Endothelial cell of umbilical vein (primary cell): ENCODE data around the gene S1PR4.

Experiments
- CTCF ChIP-seq, 2 donors: IDR thresholded peaks; 1 replicate in 1 of 2; 2 replicates in 1 of 2; pipeline ENCODE4 v1.5.1; 2011; ENCODE audit warnings: low read length in 2 of 2, mild to moderate bottlenecking in 2 of 2, moderate library complexity in 2 of 2, control low read depth in 1 of 2, inconsistent platforms in 1 of 2, low read depth in 1 of 2; ENCODE audit not compliant: insufficient read depth in 1 of 2; ENCODE audit errors: extremely low read depth in 1 of 2
- EZH2 ChIP-seq: IDR thresholded peaks from 2 replicates; pipeline ENCODE4 v1.6.1; 2012; ENCODE audit warnings: borderline replicate concordance, low read depth, mild to moderate bottlenecking, moderate library complexity, low read length, inconsistent platforms; ENCODE audit not compliant: severe bottlenecking
- JUN ChIP-seq: IDR thresholded peaks from 2 replicates; pipeline ENCODE4 v1.6.1; 2011; ENCODE audit warnings: borderline replicate concordance, low read depth; ENCODE audit not compliant: insufficient read length, insufficient read depth
- MAX ChIP-seq: IDR thresholded peaks from 2 replicates; pipeline ENCODE4 v1.6.1; 2011; ENCODE audit not compliant: insufficient read depth, insufficient read length
- POLR2AphosphoS5 ChIP-seq: IDR thresholded peaks from 2 replicates; pipeline ENCODE4 v1.6.1; 2012; ENCODE audit warnings: low read depth, mild to moderate bottlenecking, control low read depth, low read length, moderate library complexity; ENCODE audit not compliant: insufficient read depth

- TF ChIP-seq CTCF (IDR thresholded peaks at IDR 0.05; ENCODE audit: extremely low read depth in 1 of 2, insufficient read depth in 1 of 2, low read depth in 1 of 2, low read length in 2 of 2) (no peak), POLR2AphosphoS5 (no peak), JUN (no peak), EZH2 (no peak), MAX (no peak)
Observed at GRCh38 chr19:3229346-3229743, 50.8 kb downstream of the S1PR4 start.
